H1 (cell line): Measurements from ENCODE around the gene SLCO6A1. TPM values are rescaled to one million over a fixed set of nuclear protein-coding genes. Genes with fewer than 3 reads are reported as not detected.

ENCODE experiments used
- CTCF ChIA-PET: fragments of 300-600 bp; sonication (Branson Sonifier 250); formaldehyde crosslinking; loops from one replicate; lab custom pipeline; 2021; ENCODE audit not compliant: partially characterized antibody; lab: Charles Lee
- POLR2A ChIA-PET: fragments of 300-600 bp; sonication (Branson Sonifier 250); formaldehyde crosslinking; loops from one replicate; lab custom pipeline; 2021; ENCODE audit warnings: inconsistent platforms; ENCODE audit not compliant: partially characterized antibody; lab: Charles Lee
- DNase-seq, 2 experiments: peaks; one replicate each; pipeline versions ENCODE4 v3.0.0 to v3.0.0-alpha.2; 2010 to 2022; ENCODE audit warnings: low spot score in 2 of 2, low read depth in 1 of 2, mixed read lengths in 1 of 2
- FAIRE-seq: peaks from 2 replicates; lab custom pipeline; 2011; peaks lifted over from hg19 to GRCh38; lab: Jason Lieb, UNC
- H2AFZ ChIP-seq: 2 replicates; pipeline ENCODE4 v1.8.1; 2012; ENCODE audit warnings: low read length, inconsistent platforms
- H2AK5ac ChIP-seq: 2 replicates; pipeline ENCODE4 v1.6.1; 2013; ENCODE audit warnings: low read depth, low read length
- H2BK120ac ChIP-seq: replicated peaks from 2 replicates; pipeline ENCODE3; 2013; ENCODE audit warnings: low read depth, low read length, inconsistent platforms
- H2BK12ac ChIP-seq: 2 replicates; pipeline ENCODE4 v1.6.1; 2013; ENCODE audit warnings: low read depth, low read length
- H2BK15ac ChIP-seq: 2 replicates; pipeline ENCODE4 v1.6.1; 2013; ENCODE audit warnings: low read length
- H2BK20ac ChIP-seq: 2 replicates; pipeline ENCODE4 v1.6.1; 2013; ENCODE audit warnings: low read length
- H2BK5ac ChIP-seq: 2 replicates; pipeline ENCODE4 v1.6.1; 2013; ENCODE audit warnings: low read depth, low read length
- H3K14ac ChIP-seq: 2 replicates; pipeline ENCODE4 v1.6.1; 2013; ENCODE audit warnings: inconsistent platforms; ENCODE audit not compliant: insufficient read length
- H3K18ac ChIP-seq: 2 replicates; pipeline ENCODE4 v1.6.1; 2013; ENCODE audit warnings: low read length; ENCODE audit errors: extremely low read depth
- H3K23ac ChIP-seq: 2 replicates; pipeline ENCODE4 v1.6.1; 2013; ENCODE audit warnings: inconsistent platforms; ENCODE audit not compliant: insufficient read length
- H3K23me2 ChIP-seq: 2 replicates; pipeline ENCODE4 v1.6.1; 2013; ENCODE audit warnings: low read depth, low read length
- H3K27ac ChIP-seq: 2 replicates; pipeline ENCODE4 v1.6.1; 2011; ENCODE audit warnings: low read depth, low read length, inconsistent platforms
- H3K27me3 ChIP-seq, 4 experiments: replicated peaks in 1 of 4; 1 replicate in 1 of 4; 2 replicates in 3 of 4; pipeline versions ENCODE4 v1.6.1 to v1.8.1; 2011 to 2013; ENCODE audit warnings: low read length in 3 of 4, mild to moderate bottlenecking in 3 of 4, inconsistent platforms in 2 of 4, mixed read lengths in 2 of 4, moderate library complexity in 1 of 4; ENCODE audit not compliant: control insufficient read depth in 3 of 4, insufficient read depth in 3 of 4; ENCODE audit errors: extremely low read depth in 1 of 4
- H3K36me3 ChIP-seq, 4 experiments: 2 replicates each; pipeline versions ENCODE4 v1.6.1 to v1.8.1; 2011 to 2013; ENCODE audit warnings: mild to moderate bottlenecking in 4 of 4, low read length in 3 of 4, moderate library complexity in 2 of 4, control low read depth in 1 of 4, inconsistent platforms in 1 of 4; ENCODE audit not compliant: insufficient read depth in 4 of 4, control insufficient read depth in 2 of 4
- H3K4ac ChIP-seq: replicated peaks from 2 replicates; pipeline ENCODE3; 2013; ENCODE audit warnings: low read length, low read depth, mixed read lengths, inconsistent platforms; ENCODE audit not compliant: insufficient read length
- H3K4me1 ChIP-seq, 4 experiments: replicated peaks in 1 of 4; 1 replicate in 1 of 4; 2 replicates in 3 of 4; pipeline versions ENCODE4 v1.6.1 to v1.8.1; 2011 to 2013; ENCODE audit warnings: low read length in 3 of 4, inconsistent platforms in 2 of 4, mixed read lengths in 1 of 4; ENCODE audit not compliant: insufficient read depth in 4 of 4, control insufficient read depth in 3 of 4
- H3K4me2 ChIP-seq, 2 experiments: 2 replicates each; pipeline versions ENCODE4 v1.6.1 to v1.8.1; 2011 to 2013; ENCODE audit warnings: low read depth in 2 of 2, low read length in 2 of 2, control low read depth in 1 of 2, inconsistent platforms in 1 of 2, mild to moderate bottlenecking in 1 of 2; ENCODE audit not compliant: insufficient read depth in 1 of 2
- H3K4me3 ChIP-seq, 4 experiments: fragments of 200-600, 300-600 bp in 1 of 4; sonication (generic), shearing (Covaris generic), sonication (Bioruptor Twin) in 1 of 4; 2 replicates each; pipeline versions ENCODE4 v1.5.1 to v1.8.1; 2011 to 2016; ENCODE audit warnings: low read length in 4 of 4, low read depth in 3 of 4, control low read depth in 2 of 4, inconsistent platforms in 2 of 4, mild to moderate bottlenecking in 2 of 4, mixed read lengths in 1 of 4, moderate library complexity in 1 of 4; ENCODE audit not compliant: insufficient read depth in 2 of 4; ENCODE audit errors: extremely low read depth in 1 of 4
- H3K56ac ChIP-seq: replicated peaks from 2 replicates; pipeline ENCODE3; 2013; ENCODE audit warnings: low read depth, mild to moderate bottlenecking, mixed read lengths, low read length, inconsistent platforms; ENCODE audit not compliant: insufficient read length
- H3K79me1 ChIP-seq: 2 replicates; pipeline ENCODE4 v1.6.1; 2013; ENCODE audit warnings: low read depth, low read length, control low read depth
- H3K79me2 ChIP-seq, 2 experiments: 2 replicates each; pipeline versions ENCODE4 v1.6.1 to v1.8.1; 2012 to 2013; ENCODE audit warnings: low read length in 2 of 2, mild to moderate bottlenecking in 2 of 2, inconsistent platforms in 1 of 2; ENCODE audit not compliant: insufficient read depth in 2 of 2, control insufficient read depth in 1 of 2
- H3K9ac ChIP-seq, 4 experiments: replicated peaks in 1 of 4; 1 replicate in 1 of 4; 2 replicates in 3 of 4; pipeline versions ENCODE4 v1.6.1 to v1.8.1; 2011 to 2013; ENCODE audit warnings: low read depth in 3 of 4, low read length in 3 of 4, control low read depth in 2 of 4, mild to moderate bottlenecking in 2 of 4, moderate library complexity in 2 of 4, inconsistent platforms in 1 of 4; ENCODE audit errors: extremely low read depth in 1 of 4
- H3K9me3 ChIP-seq, 2 experiments: 2 replicates each; pipeline versions ENCODE4 v1.6.1 to v1.8.1; 2012 to 2013; ENCODE audit warnings: mild to moderate bottlenecking in 2 of 2, moderate library complexity in 2 of 2, control low read depth in 1 of 2, inconsistent platforms in 1 of 2, low read depth in 1 of 2, low read length in 1 of 2, mixed read lengths in 1 of 2; ENCODE audit not compliant: insufficient read depth in 2 of 2
- H4K20me1 ChIP-seq, 2 experiments: replicated peaks in 1 of 2; 2 replicates each; pipeline versions ENCODE3 to v1.8.1; 2011 to 2013; ENCODE audit warnings: inconsistent platforms in 2 of 2, low read length in 2 of 2, mild to moderate bottlenecking in 1 of 2; ENCODE audit not compliant: insufficient read depth in 2 of 2, control insufficient read depth in 1 of 2
- H4K5ac ChIP-seq: 2 replicates; pipeline ENCODE4 v1.6.1; 2013; ENCODE audit warnings: low read length, low read depth, mixed read lengths, inconsistent platforms; ENCODE audit not compliant: insufficient read length
- H4K8ac ChIP-seq: 2 replicates; pipeline ENCODE4 v1.8.0; 2013; ENCODE audit warnings: mild to moderate bottlenecking, moderate library complexity, low read length, inconsistent platforms; ENCODE audit not compliant: insufficient read depth; ENCODE audit errors: extremely low read depth
- H4K91ac ChIP-seq: replicated peaks from 2 replicates; pipeline ENCODE3; 2013; ENCODE audit warnings: low read length, mixed read lengths, inconsistent platforms; ENCODE audit not compliant: insufficient read length
- CHD1 ChIP-seq: IDR thresholded peaks from 2 replicates; pipeline ENCODE4 v1.6.1; 2012; ENCODE audit warnings: low read depth, low read length, improper control_type of control experiment
- RAD21 ChIP-seq, 2 experiments: IDR thresholded peaks in 1 of 2; conservative IDR thresholded peaks in 1 of 2; 2 replicates each; pipeline ENCODE4 v1.6.1; 2011; ENCODE audit warnings: low read depth in 2 of 2, low read length in 2 of 2, improper control_type of control experiment in 1 of 2, inconsistent platforms in 1 of 2, mild to moderate bottlenecking in 1 of 2, moderate library complexity in 1 of 2
- TAF1 ChIP-seq: IDR thresholded peaks from 2 replicates; pipeline ENCODE4 v1.6.1; 2011; ENCODE audit warnings: mild to moderate bottlenecking, low read depth, low read length
- TEAD4 ChIP-seq: IDR thresholded peaks from 2 replicates; pipeline ENCODE4 v1.6.1; 2012; ENCODE audit warnings: low read depth, low read length, inconsistent platforms, mixed read lengths
- WGBS, 2 experiments: shearing (Covaris generic) in 1 of 2; methylation state at CpG; one replicate each; pipeline versions ENCODE4 v1.1.6 to v1.1.7; 2013 to 2015; ENCODE audit warnings: low lambda C conversion rate in 2 of 2, mixed read lengths in 2 of 2, inconsistent platforms in 1 of 2, low coverage in 1 of 2, missing lambda C conversion rate in 1 of 2; ENCODE audit not compliant: insufficient replicate concordance in 2 of 2, insufficient coverage in 1 of 2, insufficient read length in 1 of 2; ENCODE audit errors: extremely low coverage in 1 of 2, missing lambda C conversion rate in 1 of 2; 5-methylcytosine and 5-hydroxymethylcytosine counted together
- polyA plus RNA-seq, 7 experiments: library from polyadenylated mRNA; depleted of rRNA in 3 of 7; stranded (reverse) in 5 of 7; unstranded in 2 of 7; fragments of >200 nt in 5 of 7; fragments of 200-250 nt in 2 of 7; gene quantifications; 1 replicate in 5 of 7; 2 replicates in 1 of 7; 4 replicates in 1 of 7; pipeline versions ENCODE4 v1.2.1 to v1.2.3, GENCODE V29; 2011 to 2013; ENCODE audit warnings: missing spikeins in 2 of 7, mixed read lengths in 2 of 7
- total RNA-seq: library from RNA; stranded (reverse); fragmentation: NEBNext Ultra II Directional; extraction: Animal tissue kit (Norgen Biotek cat#: 25700); gene quantifications from 2 replicates; pipeline ENCODE4 v1.2.1, GENCODE V29; 2021
- TF ChIP-seq, protein P1 (sequence below): IDR thresholded peaks from 2 replicates; pipeline ENCODE4 v1.6.1; 2012; ENCODE audit warnings: inconsistent platforms

SLCO6A1 gene
- total and polyA plus RNA-seq, 2 of the 8 experiments (the other 6 are each of a cell fraction or from before 2014, with no cell fraction given): 0.06 to 0.56 TPM

- Histone ChIP-seq H4K91ac (no peak overlapping the region), H3K23me2 (no peaks in the 10 kb centered on the region; the same call in 1 of the 2 replicates), H2BK5ac (no peak overlapping the region), H3K4me1 (no peaks in the 10 kb centered on the region), H3K36me3 (no peaks in the 10 kb centered on the region), H3K4me2 (no peak overlapping the region), H3K27me3 (no peaks in the 10 kb centered on the region), H3K79me1 (no peaks in the 10 kb centered on the region), H3K14ac (no peak overlapping the region), H3K23ac (no peak overlapping the region), H2BK120ac (no peak overlapping the region), H3K56ac (no peak overlapping the region), H3K9ac (no peak overlapping the region), H3K79me2 (no peaks in the 10 kb centered on the region), H3K9me3 (no peaks in the 10 kb centered on the region), H3K18ac (no peak overlapping the region), H2AFZ (no peak overlapping the region), H4K5ac (no peak overlapping the region), H3K4ac (no peak overlapping the region), H2BK15ac (no peak overlapping the region), H3K27ac (no peak overlapping the region), H2BK12ac (no peak overlapping the region), H2AK5ac (no peak overlapping the region), H2BK20ac (no peak overlapping the region), H3K4me3 (no peak overlapping the region), H4K20me1 (no peaks in the 10 kb centered on the region), H4K8ac (no peak overlapping the region; the same call in 1 of the 2 replicates)
- TF ChIP-seq, protein P1, sequence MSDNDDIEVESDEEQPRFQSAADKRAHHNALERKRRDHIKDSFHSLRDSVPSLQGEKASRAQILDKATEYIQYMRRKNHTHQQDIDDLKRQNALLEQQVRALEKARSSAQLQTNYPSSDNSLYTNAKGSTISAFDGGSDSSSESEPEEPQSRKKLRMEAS: no peak
- TF ChIP-seq CHD1 (no peak), RAD21 (IDR thresholded peaks at IDR 0.05 in 1 of 2, conservative IDR thresholded peaks at IDR 0.05 in 1 of 2; ENCODE audit: low read depth in 2 of 2, low read length in 2 of 2) (no peak), TEAD4 (no peak), TAF1 (no peak)
- ChIA-PET POLR2A (no interaction called here), CTCF (no interaction called here)
- no peak for DNase-seq
- 92% methylated on average over 6 of the region's 6 CpGs; no CpG with 5 or more reads in 1 of the 2 experiments for WGBS, 2 experiments
- FAIRE-seq: no peak
These were observed 84.4 kb downstream of the SLCO6A1 start for GRCh38 chr5:102414448-102414847.
